GM21360 (cell line): ENCODE data around the gene MEIS3.
"Not testable (repeated sequence)": the region's sequence is repeated elsewhere in the genome, so short reads cannot be mapped to it uniquely, and the experiment has no call there.

Experiments
- ATAC-seq: cut with Tn5 transposase; IDR thresholded peaks from one replicate; pipeline ENCODE4 v1.9.1; 2021; ENCODE audit warnings: mild to moderate bottlenecking, moderate library complexity; ENCODE audit not compliant: unreplicated experiment

Gene MEIS3

DNA sequence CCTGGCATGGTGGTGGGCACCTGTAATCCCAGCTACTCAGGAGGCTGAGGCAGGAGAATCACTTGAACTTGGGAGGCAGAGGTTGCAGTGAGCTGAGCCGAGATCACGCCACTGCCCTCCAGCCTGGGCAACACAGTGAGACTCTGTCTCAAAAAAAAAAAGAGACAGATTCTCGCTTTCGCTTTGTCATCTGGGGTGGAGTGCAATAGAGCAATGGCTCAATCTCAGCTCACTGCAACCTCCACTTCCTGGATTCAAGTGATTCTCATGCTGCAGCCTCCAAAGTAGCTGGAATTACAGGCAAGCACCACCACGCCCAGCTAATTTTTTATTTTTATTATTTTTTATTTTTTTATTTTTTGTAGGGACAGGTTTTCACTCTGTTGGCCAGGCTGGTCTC lies 30.6 kb downstream of the MEIS3 start:
- ATAC-seq = not testable (repeated sequence)

DNA sequence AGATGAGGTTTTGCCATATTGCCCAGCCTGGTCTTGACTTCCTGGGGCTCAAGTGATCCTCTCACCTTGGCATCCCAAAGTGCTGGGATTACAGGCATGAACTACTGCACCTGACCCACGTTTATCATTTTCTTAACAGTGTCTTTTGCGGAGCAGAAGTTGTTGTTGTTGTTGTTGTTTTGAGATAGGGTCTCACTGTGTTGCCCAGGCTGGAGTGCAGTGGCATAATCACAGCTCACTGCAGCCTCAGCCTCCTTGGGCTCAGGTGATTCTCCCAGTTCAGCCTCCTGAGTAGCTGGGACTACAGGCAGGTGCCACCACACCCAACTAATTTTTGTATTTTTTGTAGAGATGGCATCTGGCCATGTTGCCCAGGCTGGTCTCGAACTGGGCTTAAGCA lies 31.7 kb downstream of the MEIS3 start:
- not testable (repeated sequence) for ATAC-seq

DNA sequence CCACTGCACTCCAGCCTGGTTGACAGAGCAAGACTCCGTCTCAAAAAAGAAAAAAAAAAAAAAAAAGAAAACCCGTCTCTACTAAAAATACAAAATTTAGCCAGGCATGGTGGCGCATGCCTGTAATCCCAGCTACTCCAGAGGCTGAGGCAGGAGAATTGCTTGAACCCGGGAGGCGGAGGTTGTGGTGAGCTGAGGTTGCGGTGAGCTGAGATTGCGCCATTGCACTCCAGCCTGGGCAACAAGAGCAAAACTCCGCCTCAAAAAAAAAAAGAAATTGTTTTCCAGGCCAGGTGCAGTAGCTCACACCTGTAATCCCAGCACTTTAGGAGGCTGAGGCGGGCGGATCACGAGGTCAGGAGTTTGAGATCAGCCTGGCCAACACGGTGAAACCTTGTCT lies 32.7 kb downstream of the MEIS3 start:
- not testable (repeated sequence) for ATAC-seq

DNA sequence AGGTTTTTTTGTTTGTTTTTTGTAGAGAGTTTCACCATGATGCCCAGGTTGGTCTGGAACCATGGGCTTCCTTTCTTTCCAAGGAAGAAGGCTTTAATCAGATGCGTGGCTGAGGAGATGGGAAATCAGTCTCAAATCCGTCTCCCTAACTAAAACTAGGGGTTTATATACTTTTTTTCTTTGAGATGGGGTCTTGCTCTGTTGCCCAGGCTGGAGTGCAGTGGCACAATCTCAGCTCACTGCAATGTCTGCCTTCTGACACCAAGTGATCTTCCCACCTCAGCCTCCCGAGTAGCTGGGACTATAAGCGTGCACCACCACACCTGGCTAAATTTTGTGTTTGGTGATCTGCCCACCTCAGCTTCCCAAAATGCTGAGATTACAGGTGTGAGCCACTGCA lies 34.8 kb downstream of the MEIS3 start:
- not testable (repeated sequence) for ATAC-seq

DNA sequence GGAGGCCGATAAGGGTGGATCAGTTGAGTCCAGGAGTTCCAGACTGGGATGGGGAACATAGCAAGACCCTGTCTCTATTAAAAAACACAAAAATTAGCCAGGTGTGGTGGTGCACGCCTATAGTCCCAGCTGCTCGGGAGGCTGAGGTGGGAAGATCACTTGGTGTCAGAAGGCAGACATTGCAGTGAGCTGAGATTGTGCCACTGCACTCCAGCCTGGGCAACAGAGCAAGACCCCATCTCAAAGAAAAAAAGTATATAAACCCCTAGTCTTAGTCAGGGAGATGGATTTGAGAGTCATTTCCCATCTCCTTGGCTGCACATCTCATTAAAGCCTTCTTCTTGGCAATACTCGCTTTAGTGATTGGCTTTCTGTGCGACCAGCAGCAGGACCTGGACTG lies 35.4 kb downstream of the MEIS3 start:
- not testable (repeated sequence) for ATAC-seq

DNA sequence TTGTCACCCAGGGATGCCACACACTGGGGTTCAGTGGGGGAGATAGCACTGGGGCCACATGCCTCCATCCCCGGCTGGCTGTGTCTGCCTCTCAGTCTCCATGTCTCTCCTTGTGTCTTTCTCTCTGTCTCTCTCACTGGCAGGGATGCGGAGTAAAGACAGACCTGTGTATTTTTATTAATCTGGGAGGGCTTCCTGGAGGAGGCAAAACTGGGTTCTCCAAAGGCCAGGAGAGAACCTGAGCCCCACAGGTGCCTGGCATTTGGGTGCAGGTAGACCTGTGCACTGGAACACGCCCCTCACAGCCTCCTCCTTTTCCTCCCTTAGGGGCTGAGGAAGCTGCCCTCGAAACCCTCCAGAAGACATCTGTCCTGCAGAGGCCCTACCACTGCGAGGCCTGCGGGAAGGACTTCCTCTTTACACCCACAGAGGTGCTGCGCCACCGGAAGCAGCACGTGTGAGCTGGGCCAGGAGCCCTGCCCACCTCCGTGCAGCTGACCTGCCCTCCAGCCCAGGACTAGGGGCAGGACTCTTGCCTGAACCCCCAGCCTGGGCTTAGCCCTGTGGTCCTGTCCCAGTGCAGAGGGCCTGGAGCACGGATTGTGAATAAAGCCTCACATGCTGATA lies 37.6 kb downstream of the MEIS3 start:
- ATAC-seq = no peak

DNA sequence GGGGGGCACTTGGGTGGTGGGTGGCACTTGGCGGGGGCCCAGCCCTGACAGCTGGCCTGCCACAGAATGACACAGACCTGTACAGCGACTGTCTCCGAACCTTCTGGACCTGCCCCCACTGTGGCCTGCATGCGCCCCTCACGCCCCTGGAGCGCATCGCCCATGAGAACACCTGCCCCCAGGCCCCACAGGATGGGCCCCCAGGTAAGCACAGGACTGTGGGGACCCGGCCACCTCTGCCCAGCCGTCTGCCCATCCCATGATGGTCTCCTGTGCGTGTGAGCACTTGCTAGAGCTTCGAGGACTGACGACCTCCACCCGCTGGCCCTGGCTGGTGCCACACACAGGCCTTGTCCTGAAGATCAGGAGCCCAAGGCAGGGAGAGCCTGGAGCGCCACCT lies 38.2 kb downstream of the MEIS3 start:
- ATAC-seq = no peak

DNA sequence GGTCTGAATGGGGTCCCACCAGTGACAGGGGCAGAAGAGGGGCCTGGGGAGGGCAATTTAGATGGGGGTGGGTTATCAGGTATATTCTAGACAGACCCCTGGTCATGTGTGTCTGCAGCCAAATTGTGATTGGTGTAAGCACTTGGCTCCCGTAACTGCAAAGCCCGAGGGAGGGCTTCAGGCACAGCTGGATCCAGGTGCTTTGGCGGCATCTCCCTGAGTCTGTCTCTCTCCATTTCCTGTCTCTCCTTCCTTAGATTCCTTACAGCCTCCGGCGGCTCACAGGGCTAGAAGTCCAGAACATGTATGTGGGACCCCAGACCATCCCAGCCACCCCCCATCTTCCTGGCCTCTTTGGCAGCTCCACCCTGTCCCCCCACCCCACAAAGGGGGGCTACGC lies 38.8 kb downstream of the MEIS3 start:
- ATAC-seq = no peak

DNA sequence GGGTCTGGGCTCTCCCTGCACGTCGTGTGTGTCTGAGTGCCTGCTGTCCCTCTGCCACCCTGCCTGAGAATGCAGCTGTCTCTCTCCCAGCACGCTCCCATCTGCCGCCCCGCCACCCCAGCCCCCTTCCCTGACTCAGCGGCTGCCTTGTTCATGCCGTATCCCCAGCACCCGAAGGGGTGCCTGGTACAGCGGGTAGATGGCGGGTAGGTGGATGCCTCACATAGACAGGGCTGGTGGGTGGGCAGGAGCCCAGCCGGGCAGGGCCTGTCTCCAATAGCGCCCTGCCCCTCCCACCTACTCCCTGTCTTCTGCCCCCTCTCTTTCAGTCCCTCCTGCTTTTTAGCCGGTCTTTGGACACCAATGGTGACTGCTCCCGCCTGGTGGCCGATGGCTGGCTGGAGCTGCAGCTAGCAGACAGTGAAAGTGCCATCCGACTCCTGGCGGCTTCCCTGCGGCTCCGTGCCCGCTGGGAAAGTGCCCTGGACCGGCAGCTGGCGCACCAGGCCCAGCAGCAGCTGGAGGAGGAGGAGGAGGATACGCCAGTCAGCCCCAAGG lies 39.9 kb downstream of the MEIS3 start:
- no peak for ATAC-seq

DNA sequence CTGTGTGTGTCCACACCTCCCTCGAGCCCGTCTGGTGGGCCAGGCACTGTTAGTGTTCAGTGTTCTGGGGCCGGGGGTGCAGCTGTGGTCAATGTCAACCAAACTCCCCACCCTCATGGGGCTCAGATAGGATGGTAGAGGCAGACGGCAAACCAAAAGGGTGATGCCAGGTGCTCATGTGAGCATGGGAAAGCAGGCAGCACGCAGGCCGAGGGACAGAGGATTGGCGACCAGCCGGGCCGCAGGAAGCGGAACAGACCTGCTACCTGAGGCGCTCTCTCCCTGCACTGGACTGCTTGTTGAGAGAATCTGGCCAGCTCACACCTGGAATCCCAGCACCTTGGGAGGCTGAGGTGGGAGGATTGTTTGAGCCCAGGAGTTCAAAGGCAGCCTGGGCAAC lies 41.1 kb downstream of the MEIS3 start:
- ATAC-seq = no peak

DNA sequence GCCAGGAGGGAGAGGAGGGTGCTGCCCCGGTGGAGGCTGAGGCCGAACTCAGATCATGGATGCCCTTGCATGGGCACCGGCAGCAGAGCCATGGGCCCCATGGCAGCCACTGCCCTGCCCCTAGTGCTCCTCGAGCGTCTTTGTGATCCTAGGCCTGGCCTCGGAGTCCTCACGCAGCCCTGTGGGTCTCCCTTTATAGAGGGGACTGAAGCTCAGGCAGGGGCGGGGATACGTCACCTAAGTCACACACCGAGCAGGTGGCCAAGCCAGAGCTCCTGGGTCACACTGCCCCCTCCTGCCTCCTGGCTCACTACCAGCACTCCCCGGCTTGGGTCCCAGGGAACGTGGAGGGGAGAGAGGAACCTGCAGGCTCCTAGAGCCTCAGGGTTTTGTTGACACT lies 41.5 kb downstream of the MEIS3 start:
- ATAC-seq = no peak

DNA sequence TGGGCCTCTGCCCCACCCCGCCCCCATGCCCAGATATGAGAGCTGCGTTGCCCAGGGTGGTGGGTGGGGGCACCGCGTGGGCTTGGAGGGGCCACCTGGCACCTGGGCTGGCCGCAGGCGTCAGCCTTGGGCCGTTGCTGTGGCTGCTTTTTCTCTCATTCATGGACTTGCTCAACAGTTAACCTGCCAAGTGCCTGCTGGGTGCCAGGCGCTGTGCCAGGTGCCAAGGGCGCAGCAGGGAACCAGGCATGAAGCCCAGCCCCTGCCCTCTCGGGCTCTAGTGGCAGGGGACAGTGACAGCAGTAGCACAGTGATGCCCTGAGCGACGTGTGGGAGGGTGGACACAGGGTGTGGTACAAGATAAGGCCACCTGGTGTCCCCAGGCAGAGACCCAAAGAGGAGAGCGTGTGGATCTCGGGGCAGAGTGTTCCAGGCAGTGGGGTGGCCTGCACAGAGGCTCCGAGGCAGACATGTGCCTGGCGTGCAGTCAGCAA lies 42.1 kb downstream of the MEIS3 start:
- ATAC-seq = no peak

DNA sequence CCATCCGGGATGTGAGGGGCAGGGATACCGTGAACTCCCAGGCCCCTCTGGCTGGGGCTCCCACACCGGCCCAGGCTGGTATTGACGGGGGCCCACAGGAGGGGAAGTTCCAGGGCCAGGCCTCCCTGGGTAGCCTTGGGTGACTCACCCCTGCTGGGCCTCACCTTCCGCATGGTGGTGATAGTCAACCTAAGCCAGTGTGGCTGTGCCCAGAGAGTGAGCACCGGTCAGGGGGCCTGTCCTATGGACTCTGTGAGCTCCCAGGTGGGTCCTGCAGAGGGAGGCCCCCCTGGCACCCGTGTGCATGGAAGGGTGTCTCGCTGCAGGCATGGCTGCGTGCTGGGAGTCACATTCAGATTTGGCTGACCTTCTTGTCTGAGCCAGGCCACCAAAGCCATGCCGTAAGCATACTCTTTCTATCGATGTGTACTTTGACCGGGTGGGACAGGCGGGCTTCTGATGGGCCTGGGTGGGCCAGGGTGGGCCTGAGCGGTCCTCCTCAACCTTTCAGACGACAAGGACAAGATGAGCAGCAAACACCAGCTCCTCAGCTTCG lies 42.7 kb downstream of the MEIS3 start:
- ATAC-seq = no peak

DNA sequence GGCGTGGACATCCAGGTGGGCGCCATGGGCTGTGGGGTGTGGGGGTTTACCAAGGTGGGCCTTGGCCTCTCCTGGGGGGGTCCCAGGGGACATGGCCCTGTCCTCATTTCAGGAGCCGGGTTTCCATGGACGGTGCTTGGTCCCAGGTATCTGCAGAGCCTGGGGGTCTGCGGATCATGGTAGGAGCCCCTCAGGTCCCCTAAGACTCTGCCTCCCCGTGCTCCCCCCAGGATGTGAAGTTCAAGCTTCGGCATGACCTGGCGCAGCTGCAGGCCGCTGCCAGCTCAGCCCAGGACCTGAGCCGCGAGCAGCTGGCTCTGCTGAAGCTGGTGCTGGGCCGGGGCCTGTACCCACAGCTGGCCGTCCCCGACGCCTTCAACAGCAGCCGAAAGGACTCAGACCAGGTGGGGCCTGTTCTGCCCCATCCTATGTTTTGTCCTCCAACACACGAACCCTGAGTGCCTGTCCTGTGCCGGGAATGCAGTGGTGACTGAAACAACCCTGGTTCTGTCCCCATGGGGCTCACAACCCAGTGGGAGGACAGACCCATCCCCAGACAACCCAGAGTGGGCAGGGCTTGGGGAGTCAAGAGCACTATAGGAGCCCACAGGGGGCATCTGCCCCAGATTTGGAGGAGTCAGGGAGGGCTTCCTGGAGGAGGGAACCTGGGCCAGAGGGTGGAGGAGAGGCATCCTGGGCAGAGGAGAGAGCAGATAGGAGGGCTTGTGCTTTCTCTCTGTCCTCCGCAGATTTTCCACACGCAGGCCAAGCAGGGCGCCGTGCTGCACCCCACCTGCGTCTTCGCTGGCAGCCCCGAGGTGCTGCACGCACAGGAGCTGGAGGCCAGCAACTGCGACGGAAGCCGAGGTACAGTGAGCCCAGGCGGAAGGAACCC lies 43.4 kb downstream of the MEIS3 start:
- no peak for ATAC-seq

DNA sequence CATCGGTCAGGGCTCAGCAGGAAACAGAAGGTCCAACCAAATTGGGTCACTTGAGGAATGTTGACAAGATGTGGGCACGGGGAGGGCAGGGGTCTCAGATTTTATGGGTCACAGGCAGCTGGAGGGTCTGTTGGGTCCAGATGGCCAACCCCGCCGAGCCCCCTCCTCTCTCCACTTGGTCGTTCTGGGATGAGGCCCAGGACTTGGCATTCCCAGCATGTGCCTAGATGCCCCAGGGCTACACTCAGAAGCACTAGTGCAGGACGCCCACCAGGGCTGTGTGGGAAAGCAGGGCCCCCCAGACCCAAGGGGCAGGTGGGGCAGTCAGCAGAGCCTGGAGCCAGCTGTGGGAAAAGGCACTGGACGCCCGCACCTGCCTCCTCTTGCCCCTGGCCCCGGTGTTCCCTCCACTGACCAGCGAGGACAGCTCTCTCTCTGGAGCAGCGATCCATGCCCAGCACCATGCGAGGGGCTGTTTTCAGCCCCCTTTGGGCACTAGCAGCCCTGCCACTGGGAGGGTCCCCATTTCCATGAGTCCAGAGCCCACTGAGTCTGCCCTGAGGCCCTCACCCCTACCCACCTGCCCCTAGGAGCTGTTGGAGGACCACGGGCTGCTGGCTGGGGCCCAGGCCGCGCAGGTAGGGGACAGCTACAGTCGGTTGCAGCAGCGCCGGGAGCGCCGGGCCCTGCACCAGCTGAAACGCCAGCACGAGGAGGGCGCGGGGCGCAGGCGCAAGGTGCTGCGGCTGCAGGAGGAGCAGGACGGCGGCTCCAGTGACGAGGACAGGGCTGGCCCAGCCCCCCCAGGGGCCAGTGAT lies 44.2 kb downstream of the MEIS3 start:
- no peak for ATAC-seq

DNA sequence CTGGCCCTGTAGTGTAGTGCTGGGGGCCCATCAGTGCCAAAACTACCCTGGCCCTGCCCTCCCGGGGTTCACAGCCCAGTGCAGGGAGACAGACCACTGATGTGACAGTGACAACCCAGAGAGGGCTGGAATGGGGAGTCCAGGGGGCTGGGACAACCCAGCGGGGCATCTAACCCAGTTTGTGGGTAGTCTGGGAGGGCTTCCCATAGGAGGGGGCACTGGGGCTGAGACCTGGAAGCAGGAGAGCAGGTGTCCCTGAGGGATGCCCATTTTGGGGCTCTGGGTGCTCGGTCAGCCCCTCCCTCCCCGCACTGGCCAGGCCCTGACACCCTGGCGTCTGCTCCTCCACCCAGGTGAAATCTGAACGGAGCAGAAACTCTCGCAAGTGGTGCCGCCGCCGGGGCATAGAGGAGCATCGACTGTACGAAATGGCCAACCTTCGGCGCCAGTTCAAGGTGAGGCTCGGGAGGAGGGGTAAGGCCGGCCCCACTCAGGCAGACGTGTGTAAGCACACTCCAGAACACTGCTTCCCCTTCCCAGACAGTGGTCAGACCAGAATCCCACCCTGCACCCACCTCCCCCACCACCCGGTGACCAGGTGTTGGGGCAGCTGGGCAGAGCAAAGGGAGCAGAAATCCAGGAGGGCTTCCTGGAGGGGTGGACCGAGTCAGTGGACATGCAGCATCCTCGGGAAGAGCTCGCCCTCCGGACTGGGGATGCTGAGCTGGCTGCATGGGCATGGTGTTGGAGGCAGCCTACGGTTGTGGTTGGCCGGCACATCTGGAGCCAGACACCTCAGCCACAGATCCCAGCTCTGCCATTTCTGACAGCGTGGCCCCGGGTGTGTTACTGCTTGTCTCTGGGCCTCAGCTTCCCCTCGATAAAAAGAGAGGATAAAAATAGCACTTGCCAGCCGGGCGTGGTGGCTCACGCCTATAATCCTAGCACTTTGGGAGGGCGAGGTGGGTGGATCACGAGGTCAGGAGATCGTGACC lies 45.8 kb downstream of the MEIS3 start:
- no peak for ATAC-seq

DNA sequence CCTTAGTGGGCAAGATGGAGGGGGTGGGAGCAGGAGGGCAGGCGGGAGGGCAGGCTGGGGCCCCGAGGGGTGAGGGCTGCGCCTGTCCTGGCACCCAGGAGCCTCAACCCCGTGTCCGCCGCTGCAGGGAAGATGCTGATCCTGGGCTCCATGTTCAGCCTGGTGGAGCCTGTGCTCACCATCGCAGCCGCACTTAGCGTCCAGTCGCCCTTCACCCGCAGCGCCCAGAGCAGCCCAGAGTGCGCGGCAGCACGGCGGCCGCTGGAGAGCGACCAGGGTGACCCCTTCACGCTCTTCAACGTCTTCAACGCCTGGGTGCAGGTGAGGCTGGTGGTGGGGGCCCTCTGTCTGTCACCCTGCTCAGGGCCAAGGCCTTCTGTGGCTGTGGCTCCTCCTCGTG lies 46.7 kb downstream of the MEIS3 start:
- no peak for ATAC-seq

DNA sequence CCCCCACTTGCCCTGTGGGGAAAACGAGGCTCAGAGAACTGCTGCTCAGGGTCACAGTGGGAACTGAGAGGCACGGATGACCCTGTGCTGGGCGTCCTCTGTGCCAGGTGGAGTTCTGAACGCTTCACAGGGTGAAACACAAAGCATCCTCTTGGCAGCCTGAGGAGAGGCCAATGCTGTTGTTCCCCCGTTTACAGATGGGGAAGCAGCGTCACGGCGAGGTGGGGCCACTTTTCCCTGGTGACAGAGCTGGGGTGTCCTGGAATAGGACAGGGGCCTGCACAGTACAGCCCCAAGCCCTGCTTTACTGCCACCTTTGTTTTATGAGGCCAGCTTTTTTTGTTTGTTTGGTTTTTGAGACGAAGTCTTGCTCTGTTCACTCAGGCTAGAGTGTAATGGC lies 48.1 kb downstream of the MEIS3 start:
- ATAC-seq = no peak

DNA sequence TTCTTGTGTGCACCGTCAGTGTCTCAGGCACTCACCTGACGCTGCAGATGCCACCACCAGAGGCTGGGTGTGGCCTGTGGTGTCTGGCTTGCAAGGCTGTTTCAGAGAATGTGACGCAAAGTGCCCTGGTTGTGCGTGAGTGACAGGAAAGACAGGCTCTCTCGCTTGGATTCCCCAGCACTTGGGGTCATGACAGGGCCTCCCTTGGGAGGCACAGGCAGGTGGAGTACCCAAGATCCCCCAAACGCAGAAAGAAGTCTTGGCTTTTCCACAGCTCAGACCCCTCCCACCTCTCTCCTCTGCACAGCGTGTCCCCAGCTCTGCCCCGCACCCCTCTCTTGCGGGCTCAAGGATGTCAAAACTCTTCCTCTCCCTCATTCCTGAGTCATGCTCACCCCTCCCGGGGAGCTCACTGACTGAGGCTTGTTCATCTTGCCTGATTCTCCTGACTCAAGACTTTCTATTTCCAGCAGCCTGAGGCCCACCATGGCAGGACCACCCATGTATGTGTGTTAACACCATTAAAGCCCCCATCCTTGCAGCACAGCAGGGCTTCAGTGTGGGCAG lies 49.2 kb downstream of the MEIS3 start:
- ATAC-seq = no peak
